Fibroblast of skin of right quadriceps (primary cell): ENCODE results near the gene TEPSIN.

Source experiments
- DNase-seq: peaks from one replicate; pipeline ENCODE4 v3.0.0-alpha.2; 2013

Gene TEPSIN

DNA sequence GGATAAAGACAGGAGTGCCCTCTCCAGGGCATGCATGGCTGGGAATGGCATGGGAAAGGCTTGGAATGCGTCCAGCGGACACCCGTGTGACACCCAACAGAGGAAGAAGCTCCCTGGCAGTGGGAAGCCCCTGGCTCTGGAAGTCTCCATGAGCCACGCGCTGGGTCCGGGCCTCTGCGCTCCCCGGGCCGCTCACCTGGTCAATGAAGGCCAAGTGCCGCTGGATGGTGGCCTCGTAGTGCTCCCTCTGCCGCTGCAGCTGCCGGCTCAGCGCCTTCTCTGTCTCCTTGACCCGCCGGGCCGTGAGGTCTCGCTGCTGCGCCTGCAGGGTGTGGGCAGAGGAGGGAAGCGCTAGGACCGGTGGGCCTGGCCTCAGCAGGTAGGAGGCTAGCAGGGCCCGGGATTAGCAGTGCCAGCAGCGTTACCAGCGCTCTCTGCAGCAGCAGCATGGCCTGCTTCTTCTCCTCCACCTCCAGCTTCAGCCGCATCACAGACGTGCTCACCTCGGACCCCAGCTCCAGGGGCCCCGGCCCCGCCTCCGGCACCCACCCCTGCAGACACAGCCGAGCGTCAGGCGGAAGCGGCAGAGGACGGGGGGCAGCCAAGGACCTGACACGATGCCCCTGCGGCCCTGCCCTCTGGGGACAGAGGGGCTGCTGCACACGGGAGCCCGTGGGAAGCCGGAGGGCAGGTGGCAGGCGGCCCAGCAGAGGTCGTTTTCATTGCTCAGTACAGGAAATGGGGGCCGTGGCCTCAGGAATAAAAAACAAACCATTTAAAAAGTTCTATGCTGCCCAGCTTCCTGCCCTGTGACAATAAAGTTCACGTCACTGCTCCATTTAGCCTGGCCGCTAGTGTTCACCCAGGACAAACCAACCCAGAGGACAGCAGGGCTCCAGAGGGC is 42.1 kb downstream of the TEPSIN start:
- no peak for DNase-seq

DNA sequence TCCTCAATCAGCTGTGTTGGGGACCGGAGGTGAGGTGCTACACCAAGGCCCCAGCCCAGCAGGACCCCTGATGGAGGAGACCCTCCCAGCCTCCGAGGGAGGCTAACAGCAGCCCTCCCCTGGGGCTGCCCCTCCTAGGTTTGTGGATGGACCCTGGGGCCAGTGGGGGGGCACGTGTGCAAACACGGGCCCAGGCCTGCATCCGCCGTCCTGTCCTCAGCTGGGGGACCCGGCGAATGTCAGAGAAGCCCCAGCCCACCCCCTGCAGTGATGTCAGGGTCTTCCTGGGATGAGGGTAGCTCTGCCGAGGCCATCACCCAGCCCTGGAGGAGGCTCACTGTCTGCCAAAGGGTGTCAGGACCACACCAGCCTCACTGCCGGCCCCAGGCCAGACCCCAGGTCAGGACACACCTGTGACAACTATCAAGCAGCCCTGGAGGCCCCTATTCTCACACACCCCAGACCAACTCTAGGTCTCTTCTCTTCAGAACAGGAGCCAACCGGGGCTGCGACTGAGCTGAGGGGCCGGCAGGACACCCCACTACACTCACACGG is 42.8 kb downstream of the TEPSIN start:
- DNase-seq, result no peak

DNA sequence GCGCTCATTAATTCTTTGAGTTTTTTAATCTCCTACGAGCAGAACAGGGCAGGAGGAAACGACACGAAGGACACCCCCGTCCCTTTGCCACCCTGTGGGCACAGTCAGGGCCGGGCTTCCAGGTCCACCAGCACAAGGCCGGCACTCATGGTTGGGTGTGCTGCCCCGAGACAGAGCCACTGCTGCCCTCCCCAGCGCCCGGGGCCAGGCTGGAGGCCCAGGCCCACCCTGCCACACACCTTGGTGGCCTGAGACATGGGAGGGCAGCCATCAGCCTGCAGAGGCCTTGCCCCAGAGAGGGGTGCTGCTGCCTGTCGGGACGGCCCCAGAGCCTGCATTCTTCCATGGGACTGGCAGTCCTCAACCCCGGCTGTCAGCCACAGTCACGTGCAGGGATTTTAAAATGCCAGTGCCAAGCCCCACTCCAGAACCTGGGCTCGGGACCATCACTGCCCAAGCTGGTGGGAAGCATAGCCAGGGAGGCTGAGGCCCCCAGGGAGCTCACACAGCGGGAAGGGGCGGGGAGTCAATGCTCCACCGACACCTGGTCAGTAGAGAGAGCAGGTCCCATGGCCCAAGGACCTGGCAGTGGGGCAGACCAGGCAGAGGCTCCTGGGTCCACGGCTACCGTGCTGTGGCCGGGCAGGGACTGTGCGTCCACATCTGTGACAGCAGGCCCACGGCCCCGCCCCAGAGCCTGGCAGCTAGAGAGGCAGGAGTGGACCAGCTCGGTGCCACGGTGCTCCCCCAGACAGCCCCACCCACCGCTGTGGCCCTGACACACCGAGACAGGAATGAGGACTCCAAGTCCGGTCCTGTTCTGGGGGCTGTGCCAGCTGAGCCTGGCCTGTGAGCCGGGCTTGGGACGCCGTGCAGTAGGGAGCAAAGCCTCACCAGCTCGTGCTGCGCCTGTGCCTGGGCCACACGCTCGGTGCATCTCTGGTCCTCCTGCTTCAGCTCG is 43.6 kb downstream of the TEPSIN start:
- no peak for DNase-seq

DNA sequence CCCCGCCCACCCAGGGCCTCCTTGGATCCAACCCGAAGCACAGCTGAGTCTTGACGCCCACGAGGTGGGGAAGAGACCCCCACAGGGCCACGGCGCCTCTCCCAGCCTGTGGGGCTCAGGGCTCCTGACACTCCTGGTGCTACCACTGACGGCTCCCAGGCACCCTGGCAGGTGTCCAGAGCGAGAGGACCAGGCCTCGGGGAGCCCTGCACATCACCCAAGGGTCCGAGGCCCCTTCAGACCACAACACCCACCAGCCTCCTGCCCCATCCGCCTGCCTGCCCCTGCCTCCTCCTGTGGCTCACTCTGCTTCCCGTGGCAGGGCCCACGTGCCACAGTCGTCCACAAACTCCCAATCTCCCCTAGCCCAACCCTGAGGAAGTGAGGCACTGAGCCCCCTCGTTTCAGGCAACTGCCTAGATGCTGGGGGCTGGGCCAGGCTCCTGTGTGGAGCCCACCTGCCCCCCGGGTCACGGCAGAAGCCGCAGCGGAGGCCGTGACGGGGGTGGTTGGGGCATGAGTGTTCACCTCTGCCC is 44.6 kb downstream of the TEPSIN start:
- DNase-seq, result no peak

DNA sequence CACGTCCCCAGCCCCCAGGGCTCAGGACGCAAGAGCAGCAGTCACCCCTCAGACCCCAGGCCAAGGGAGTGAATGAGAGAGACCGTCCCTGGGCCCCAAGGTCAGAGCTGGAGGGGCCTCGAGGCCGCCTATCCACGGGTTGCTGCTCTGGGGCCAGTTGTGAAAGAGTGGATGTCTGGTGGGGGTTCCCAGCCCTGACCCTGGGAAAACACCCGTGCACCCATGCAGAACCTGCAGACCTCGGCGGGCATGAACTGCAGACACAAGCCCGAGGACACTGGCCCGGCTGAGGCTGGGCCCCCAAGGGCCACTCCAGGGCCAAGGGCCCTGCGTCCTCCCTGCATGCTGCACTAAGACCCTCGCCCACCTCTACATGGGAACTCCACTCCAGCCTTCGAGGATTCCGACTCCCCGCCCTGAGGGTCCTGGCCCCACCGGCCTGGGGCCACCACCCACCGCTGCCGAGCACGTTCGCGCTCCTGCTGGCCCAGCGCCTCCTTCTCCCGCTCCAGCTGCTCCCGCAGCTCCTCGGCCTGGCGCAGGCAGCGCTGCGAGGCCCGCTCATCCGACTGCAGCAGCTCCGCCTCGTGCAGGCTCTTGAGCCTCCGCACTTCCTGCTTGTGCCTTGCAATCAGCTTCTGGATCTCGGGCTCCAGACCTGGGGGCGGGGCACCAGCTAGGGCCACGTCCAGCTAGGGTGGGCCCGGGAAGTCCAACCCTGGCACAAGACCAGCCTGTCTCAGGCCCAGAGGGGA is 45.2 kb downstream of the TEPSIN start:
- no peak for DNase-seq

DNA sequence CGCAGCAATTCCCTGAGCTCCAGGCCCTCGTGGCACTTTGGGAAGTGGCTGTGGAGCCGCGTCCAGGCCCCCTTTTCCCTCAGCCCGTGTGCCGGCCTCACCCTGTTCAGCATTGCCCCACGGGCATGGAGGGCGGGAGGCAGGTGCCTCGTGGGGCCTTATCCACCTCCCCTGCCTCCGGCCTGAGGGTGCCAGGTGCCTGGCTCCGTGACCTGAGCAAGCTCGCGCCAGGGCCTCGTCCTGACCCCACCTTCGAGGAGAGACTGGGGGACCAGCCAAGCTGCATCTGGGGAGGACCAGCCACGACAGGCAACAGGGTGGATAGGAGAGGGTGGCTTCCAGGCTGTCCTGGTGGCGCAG is 45.8 kb downstream of the TEPSIN start:
- DNase-seq, result no peak

DNA sequence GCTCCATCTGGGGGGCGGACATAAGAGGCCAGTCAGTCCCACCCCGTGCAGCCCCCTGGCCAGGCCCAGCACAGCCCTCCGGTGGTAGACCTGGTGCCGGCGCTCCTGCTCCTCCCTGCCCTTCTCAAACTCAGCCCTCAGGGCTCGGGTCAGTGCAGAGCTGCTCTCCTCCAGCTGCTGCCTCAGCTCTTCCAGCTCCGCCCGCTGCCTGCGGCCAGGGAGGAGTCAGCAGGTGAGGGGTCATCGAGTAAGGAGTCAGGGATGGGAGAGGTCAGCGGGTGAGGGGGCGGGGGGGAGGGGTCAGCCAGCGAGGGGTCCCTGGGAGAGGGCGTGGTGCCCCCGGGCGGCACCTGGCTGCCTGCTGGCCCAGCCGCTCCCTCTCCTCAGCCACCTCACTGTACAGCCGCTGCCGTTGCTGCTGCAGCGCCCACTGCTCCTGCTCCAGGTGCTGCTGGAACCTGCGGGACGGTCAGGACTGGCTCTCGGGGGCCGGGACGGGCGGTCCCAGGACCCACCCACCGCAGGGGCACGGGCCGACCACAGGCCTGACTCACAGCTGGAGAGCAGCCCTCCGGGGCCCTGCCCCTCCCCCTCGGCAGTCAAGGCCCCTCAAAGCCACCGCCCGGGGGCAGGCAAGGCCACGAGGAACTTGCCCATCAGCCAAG is 46.3 kb downstream of the TEPSIN start:
- no peak for DNase-seq

DNA sequence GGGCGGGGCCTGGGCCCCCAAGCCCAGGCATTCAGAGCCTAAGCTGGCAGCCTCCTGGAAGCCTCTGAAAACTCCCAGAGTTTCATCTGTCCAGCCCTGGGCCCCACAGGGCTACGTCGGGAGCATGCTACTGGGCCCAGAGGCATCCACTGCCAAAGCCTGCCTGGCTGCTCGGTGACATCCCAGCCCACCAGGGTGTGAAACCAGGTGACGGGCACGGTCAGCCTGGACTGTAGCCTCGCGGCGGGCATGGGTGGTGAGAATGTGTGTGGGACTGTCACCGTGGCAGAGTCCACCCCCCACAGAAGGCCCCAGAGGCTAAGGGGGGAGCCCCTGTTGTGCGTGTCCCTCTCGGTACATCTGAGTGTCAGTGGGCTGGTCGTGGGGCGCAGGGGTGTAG is 47.2 kb downstream of the TEPSIN start:
- no peak for DNase-seq

DNA sequence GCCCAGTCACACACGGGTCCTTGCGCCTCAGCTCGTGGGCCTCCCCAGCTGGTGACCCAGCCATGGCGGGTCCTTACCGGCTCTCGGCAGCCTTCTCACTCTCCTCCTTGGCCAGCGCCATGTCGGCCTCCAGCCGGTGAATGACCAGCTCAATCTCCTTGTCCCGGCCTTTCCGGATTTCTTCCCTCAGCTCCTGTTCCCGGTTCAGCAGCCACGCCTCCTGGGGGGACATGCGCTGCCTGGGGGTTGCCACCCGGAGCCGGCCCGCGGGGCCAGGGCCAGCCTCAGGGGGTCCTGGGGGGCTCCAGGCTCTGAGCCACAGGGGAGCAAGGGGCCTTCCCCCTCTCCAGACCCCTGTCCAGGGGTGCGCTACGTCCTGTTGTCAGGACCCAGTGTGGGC is 47.7 kb downstream of the TEPSIN start:
- DNase-seq, result no peak

DNA sequence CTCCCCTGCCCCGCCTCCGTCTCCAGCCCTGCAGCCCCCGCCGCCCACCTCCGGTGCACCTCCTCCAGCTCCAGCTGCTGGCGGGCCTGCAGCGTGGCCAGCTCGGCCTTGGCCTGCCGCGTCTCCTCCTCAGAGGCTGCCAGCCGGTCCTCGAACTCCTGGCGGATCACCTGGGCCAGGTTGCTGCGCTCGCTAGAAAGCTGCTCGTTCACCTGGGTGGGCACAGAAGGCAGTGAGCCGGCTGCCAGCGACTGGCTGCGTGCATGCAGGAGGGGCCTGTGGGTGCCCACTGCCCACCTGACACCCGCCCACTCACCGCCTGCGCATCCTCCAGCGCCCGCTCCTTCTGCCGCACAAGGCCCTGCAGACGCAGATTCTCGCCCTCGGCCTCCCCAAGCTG is 48.3 kb downstream of the TEPSIN start:
- no peak for DNase-seq

DNA sequence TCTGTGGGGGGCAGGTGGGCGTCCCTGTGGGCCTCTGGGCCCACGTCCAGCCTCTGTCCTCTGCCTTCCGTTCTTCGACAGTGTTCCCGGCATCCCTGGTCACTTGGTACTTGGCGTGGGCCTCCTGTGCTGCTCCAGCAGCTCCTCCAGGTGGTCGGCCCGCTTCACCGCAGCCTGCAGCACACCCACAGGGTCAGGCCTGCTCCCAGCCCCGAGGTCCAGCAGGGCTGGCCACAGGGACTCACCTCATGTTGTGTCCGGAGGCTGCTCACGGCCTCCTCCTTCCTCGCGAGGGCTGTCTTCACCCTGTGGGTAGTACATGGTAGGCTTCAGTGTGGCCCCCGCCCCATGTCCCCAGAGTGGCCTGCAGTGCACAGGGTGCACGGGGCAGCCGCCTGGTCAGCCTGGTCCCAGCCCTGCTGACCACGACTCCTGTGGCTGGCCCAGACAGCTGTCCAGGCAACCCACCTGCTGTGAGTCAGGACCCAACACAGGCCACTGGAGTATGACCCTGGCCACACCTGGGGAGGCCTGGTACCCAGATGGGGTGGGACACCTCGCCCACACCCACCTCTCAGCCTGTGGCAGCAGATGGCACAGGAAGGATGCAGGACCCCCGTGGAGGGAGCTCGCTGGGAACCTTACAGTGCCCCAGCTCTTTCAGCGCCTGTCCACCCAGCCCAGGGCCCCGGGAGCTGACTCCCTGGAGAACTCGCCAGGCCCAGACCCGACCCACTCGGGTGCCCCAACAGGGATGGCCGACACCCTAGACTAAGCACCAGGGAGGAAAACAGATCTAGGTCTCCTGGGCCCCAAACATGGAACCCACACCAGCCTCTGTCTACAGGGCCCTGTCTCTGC is 49.0 kb downstream of the TEPSIN start:
- no peak for DNase-seq

DNA sequence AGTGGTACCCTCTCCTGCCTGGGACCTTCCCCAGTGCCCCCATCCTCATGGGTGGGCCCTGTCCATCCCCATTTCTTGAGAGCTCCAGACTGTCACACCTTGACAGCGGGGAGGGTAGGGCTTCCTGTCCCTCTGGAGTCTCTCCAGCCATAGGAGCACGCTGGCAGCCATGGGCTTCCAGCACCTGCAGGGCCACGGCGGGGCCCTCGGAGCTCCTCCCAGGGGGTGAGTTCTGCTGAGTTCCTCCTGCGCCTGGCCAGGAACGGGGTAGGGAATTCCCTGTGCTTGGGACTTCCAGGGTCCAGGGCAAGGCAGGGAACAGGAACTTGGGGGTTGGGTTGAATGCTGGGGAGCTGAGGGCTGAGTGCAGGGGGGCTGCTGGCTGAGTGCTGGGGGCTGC is 49.8 kb downstream of the TEPSIN start:
- DNase-seq, result no peak

DNA sequence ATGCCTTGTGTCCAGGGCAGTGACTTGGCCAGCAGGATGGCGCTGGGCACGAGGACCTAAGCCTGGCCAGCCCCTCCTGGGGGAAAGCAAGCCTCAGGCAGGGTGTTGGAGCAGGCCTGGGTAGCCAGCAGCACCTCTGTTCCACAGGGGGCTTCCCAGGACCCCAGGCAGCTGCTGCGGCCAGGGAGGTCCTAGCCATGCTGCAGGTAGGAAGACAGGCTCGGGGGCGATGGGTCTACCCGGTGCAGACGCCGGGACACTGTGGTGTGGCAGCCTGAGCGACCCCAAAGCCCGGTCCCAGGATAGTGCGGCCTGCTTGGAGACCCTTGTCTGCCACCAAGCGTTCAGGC is 50.4 kb downstream of the TEPSIN start:
- no peak for DNase-seq

DNA sequence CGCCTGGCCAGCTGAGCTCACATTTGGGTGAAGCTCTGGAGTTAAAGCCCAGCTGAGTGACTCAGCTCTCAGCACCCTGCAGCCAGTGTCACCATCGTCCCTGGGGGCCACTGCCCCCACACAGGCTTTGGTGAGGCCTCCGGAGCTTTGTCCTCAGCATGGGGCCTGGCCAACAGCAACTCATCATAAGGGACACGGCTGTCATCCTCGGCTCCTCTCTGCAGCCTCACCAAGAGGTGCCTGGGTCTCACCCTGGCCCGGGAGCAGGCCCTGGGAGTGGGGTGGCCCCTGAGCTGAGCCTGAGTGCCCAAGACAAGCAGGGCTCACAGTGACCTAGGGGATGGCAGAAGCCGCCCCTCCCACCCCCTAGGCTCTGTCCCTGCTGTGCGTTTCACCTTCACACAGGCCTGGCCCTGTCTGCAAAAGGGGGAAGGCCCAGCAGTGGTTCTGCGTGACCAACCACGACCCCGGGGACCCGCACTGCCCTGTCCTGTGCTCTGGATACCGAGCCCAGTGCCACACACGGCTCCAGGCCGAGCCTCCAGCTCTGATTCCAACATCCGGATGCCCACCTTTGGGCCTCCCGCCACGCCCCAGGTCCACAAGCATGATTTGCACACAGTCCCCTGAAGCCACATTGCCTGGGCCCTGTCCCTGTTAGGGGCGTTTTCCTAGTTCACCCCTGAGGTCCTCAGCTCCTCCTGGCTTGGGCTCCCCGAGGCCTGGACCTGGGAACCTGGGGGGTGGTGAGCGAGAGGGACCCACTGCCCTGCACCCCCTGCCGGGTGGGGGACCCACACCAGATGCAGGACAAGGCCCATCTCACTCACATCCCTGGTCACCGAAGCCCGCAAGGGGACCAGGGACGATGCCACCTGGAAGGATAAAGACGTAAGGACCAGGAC is 51.0 kb downstream of the TEPSIN start:
- no peak for DNase-seq

DNA sequence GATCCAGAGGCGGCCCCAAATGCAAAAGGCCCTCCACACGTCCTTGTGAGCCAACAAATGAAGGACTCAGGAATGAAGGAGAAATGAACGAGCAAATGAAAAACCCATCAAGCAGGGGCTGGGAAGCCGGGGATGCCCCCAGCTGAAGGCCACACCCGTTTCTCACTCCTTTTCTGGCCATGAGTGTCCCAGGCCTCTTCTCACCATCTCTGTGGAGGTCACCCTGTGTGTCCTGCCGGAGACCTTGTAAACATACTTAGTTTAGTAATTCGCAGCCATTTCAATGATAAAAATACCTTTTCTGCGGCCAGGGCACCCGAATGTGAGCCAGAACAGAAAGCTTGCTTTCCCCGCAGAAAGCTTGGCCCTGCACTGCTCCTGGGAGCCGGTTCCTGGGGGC is 51.7 kb downstream of the TEPSIN start:
- DNase-seq, result no peak

DNA sequence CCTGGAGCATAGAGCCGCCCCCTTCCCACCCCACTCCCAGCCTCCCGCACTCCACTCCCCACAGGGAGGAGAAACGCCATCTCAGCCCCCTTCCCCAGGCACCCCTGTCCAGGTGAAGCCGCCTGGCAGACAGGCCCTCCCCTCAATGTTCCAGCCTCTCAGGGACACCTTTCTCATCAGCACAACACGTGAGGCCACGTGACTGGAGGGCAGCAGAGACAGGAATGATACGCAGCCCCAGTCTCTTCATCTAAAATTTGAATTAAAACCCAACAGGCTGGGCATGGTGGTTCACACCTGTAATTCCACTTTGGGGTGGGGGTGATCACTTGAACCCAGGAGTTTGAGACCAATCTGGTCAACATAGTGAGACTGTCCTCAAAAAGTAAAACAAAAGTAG is 52.7 kb downstream of the TEPSIN start:
- DNase-seq, result no peak

DNA sequence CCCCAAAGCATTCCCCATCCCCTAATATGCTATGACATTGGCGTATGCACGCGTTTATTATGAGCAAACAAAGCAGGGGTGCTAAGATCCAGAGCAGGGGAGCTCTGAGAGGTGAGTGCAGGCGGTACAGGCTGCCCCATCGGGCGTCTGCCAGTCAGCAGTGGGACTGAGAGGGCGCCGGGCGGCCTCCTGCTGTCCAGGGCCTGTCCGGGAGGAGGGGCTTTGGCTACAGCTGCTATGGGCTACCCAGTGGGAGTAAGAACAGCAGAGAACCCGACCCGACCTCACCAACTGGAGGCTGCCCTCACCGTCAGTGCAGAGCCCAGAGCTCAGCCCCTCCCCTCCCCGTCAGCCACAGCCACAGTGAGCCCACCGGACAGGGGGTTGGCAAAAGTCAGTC is 54.3 kb downstream of the TEPSIN start:
- DNase-seq, result no peak

DNA sequence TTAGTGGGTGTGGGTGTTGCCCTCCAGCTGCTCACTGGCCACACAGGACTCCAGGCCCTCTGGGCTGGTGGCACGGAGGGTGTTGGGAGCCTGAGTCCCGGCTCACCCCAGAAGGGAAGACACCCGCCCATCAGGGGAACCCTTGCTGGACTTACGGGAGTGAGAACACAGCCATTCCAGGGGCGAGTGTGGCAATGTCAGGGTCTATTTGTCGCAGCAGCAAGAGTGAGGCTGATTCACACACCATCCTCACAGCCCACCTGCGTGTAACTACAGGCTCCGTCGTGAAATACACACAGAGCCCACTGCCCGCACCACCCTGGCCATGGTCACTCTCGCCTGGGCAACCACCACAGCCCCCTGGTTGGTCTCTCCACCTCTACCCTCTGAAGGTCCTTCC is 55.0 kb downstream of the TEPSIN start:
- DNase-seq, result no peak

DNA sequence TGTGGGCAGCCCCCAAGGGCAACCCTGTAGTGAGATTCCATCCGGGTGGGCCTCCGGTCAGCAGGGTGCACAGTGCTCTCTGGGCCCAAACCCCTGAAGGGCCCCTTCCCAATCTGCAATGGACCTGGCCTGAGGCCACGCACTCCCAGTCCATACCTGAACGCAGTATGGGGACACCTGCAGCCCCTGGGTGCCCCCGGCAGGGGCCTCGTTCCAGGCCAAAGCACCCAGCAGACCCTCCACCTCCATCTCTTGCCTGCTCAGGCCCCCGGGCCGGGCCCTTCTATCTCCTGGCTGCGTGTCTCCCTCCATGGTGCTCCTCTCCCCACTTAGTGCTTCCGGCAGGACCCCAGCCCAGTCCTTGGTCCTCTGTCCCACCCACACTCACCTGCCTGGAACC is 55.5 kb downstream of the TEPSIN start:
- no peak for DNase-seq

DNA sequence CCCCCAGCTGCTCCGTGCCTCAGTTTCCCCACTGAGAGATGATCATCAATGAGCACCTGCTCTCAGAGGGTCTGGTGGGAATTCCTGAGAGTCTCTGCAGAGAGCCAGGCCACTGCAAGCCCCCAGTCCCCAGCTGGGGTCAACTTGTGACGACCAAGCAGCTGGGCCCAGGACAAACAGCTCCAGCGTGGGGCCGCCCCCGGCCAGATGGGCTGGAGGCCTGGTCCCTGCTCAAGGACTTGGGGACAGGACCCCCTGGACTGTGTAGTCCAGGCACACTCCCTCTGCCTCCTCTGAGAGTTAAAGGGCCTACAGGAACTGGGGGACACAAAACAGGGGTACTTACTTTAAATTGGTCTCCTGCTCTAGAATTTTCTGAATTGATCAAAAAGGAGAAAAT is 56.3 kb downstream of the TEPSIN start:
- DNase-seq, result no peak
